Endometrial microvascular endothelial cells (primary cell): Measurements from ENCODE around the gene PLXNA4. TPM values are rescaled to one million over a fixed set of nuclear protein-coding genes. Genes with fewer than 3 reads are reported as not detected.

Experiments used
- in situ Hi-C: cut with HindIII; loops from 2 replicates; pipeline ENCODE4 v1.10.0; 2017; ENCODE audit warnings: low sequenced_read_pairs, low pct_unique_long_range_greater_than_20kb; ENCODE audit errors: inconsistent ontology term
- total RNA-seq: library from RNA; depleted of rRNA; stranded (reverse); fragments of >200 nt; gene quantifications from one replicate; pipeline ENCODE4 v1.2.3, GENCODE V29; 2015; ENCODE audit errors: inconsistent ontology term

Gene PLXNA4
- total RNA-seq, result 0.19 TPM

DNA sequence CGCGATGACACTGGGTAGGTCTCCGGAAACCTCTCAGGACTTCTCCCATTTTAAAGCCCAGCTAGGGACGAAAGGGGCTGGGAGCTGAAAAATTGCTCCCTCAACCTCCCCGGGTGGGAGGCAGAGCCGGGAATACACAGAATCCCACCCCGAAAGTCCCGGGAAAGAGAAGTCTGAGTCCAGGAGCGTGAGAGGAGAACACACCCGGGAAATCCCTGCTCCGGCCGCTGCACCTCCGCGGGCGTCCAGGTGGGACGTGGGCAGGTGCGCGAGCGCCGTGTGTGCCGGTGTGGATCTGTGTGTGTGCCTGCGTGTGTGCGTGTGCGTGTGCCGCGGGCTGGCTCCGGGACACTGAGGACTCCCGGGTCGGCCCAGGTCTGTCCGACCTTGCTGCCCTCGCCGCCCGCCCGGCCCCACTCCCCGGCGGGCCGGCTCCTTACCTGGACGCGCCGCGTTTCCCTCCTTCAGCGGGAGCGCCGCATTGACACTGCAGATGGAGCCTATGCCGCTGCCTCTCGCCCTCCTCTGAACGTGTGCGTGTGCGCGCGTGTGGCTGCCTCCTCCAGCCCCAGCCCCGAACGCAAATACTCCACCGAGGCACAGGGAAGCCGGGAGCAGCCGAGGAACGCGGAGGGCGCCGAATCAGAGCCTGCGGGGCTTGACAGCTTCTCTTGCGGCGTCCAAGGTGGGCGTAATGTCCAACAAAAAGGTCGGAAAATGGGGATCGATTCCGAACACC, at the start of gene PLXNA4:
Gene PLXNA4 (minus strand): TSS at position 489 of the 739 bp plus-strand sequence. CDS start 67,777 bp downstream, outside the sequence.
- in situ Hi-C loops, result loop anchor here (25.0 kb wide), 1 partner anchor 89 kb away; no protein-coding TSS in a partner anchor

DNA sequence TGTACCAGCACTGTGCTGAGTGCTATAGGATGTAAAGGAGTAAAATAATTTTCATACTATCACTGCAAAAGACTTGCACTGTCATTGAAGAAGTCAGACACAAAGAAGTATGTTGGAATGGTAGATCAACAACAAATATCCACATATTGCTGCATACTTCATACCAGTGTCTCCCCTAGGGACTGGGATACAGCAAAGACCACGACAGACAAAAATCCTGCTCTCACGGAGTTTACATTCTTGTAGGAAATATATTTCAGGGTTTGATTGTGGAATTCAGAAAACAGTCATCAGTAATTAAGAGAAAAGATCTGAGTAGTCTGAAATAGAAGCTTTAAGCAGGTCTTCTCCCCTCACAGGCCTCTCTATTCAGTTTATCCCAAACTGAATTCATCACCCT, 49.4 kb upstream of the PLXNA4 start:
- in situ Hi-C loops, result no loop called here

GRCh38 chr7:132622081-132622480, 45.8 kb upstream of the PLXNA4 start:
- in situ Hi-C loops, result no loop called here

GRCh38 chr7:132619967-132620366, 43.7 kb upstream of the PLXNA4 start:
- in situ Hi-C loops, result no loop called here

DNA sequence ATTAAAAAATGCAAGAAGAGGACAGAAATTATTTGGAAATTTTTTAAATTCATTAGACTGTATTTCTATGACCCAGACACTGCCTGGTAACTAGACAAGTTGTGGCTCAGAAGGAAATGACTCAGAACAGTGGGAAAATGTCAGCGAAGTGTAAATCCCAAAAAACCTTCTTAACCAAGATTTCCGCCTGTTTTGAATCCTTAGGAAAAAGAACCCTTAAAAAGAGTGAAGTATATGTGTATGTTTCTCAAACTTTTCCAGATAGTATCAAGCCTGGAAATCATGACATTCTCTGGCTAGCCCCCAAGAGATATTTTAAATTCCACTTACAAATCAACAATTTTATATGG, 42.7 kb upstream of the PLXNA4 start:
- in situ Hi-C loops, result no loop called here

DNA sequence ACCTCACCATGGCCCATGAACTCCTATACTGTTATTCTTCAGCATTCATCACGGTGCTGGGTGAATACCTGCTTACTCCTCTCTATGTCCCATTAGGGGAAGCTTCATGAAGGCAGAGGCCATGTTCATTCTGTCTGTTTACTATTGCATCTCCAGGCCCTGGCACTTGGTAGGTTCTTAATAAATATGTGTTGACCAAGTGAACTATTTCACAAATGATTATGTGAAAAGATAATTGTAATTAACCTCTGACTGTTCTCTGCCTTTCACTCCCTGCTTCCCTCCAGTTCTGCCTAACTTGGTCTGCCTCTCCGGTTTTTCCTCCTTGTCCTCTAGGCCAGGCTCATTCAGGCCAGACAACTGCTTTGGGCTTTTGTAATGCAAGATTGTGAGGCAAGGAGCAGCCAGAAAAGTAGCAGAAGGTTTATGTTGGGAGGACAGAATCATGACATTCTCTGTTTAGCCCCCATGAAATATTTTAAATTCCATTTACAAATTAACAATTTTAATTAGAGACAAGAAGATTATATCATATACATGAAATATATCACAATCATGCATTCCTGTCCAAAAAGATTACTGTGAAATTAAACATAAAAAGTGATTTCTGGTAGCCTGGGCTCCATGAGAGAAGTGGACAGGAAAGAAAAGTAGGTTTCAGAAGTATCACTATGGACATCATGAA, 42.1 kb upstream of the PLXNA4 start:
- in situ Hi-C loops, result no loop called here

DNA sequence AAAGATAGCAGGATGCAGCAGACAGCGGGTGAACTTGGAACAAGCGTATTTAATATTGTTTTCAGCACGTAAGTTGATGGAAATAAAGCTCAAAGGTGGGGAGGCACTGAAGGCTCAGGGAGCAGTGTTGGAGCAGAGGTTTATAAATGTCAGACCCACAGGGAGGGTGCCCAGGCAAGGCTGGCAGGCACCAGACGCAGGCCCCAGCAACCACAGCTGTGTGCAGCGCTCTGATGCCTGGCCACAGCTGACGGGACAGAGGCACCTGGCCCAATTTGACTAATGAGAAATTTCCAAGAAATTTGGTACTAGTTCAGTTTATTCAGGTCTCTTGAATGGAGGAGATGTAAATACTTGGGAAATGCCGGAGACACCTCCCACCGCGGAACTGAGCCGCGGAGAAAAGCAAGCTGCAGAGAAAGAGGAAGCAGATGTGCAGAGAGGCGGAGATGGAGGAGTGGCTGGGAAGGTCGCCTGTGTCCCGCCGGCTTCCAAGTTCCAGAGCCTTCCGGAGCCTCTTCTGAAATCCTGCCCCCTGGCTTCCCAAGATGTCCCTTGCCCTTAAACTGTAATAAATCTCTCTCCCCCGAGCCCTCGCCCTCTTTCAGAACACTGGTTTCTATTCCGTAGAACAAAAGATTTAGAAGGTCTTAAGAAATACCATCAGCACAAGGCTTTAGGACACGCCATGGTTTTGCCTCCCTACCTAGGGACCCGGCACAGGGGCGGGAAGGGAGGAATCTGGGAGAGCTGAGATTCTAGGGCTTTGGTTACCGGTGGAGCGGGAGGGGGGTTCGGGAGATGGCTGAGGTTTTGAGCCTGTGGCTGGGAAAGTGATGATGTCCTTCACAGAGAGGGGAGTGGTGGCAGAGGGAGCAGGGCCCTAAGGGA, 38.4 kb upstream of the PLXNA4 start:
- in situ Hi-C loops, result no loop called here

GRCh38 chr7:132613737-132614136, 37.5 kb upstream of the PLXNA4 start:
- in situ Hi-C loops, result no loop called here

DNA sequence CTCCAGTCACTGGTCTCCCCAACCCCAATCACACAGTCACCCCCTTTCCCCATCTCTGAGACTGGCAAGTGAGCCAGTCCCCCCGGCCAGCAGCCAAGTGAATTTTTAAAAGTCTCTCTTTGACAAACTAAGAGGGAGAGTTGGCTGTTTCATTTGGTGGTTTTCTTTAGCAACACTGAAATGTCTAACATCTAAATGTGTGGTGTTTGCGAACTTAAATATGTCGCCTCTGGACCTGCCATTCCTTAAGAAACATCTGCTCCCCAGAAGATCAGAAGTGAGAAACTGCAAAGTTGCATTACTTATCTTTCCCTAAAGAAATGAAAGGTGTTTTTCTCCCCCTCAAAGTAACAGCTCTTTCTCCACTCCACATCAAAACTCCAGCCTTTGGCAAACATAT, 34.7 kb upstream of the PLXNA4 start:
- in situ Hi-C loops, result no loop called here

DNA sequence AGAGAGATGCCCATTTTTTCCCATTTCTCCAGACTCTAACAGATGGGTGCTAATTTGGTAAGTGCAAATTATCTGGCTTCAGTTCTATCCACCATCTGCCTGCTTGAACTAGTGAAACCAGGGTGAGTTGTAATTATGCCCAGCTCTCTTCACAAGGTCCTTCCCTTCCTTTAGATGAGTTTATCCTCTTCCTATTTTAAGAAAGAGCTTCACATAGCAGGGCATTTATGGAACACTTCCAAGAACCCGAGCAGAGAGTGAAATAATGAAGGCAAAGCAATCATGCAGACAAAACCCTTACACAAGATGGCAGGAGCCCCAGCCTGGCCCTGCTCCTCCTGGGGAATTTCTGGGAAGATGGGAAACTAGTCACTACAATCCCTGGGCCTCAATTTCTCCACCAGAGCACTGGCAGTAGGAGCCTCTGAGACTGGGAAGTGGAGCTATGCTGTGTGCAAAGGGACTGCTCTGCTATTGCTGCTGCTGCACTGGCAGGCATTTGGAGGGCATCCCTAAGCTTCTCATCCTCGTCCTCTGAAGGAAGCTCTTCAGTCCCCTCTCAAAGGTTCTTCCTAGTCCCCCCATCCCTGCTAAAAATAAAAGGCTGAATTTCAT, 33.7 kb upstream of the PLXNA4 start:
- in situ Hi-C loops, result no loop called here

DNA sequence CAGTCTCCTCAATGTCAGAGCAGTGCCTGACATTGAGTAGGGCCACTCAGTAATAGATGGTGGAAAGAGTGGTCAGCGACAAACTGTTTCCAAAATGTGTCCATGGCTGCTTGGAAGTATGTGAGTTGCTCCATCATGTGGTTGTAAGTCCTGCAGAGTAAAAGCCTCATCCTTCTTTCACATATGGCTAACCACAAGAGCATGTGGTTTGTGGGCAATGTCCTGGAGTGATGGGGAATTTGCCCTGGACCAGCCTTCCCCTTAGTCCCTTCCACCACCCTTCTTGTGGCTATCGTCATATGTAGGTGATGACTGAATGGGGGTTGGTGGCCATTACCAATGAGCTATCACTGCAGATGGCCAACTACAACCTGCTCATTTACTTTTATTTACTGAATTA, 33.0 kb upstream of the PLXNA4 start:
- in situ Hi-C loops, result no loop called here

DNA sequence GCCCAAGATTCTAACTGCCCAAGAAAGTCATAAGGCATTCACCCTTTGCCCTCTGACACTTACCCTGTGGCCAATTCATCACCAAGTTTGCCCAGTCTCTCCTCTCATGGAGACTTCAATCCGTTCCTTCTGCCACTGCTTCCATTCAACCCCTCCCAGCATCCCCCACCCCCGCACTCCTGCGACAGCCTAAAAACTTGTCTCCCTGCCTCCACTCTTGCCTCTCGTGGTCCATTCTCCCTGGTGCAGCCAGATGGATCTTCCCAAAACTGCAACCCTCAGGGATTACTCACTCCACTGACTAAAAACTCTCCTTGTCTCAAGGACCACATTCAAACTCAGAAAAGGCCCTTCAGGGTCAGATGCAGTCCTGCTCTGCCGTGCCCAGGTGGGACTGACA, 32.3 kb upstream of the PLXNA4 start:
- in situ Hi-C loops, result no loop called here

GRCh38 chr7:132607656-132608055, 31.4 kb upstream of the PLXNA4 start:
- in situ Hi-C loops, result no loop called here

GRCh38 chr7:132604121-132604520, 27.9 kb upstream of the PLXNA4 start:
- in situ Hi-C loops, result no loop called here

GRCh38 chr7:132603220-132603833, 27.1 kb upstream of the PLXNA4 start:
- in situ Hi-C loops, result no loop called here

GRCh38 chr7:132601783-132602182, 25.5 kb upstream of the PLXNA4 start:
- in situ Hi-C loops, result no loop called here

GRCh38 chr7:132596588-132596987, 20.3 kb upstream of the PLXNA4 start:
- in situ Hi-C loops, result loop anchor here (25.0 kb wide), 1 partner anchor 109 kb away; no protein-coding TSS in a partner anchor

- in situ Hi-C loops, result loop anchor here (25.0 kb wide), 1 partner anchor 107 kb away; no protein-coding TSS in a partner anchor
Measured at GRCh38 chr7:132594741-132595140, 18.5 kb upstream of the PLXNA4 start.
